Mononuclear cell (primary cell): ENCODE data around the gene CNGA2. TPM values are rescaled to one million over a fixed set of nuclear protein-coding genes. Genes with fewer than 3 reads are reported as not detected.
"Not testable (repeated sequence)": the region's sequence is repeated elsewhere in the genome, so short reads cannot be mapped to it uniquely, and the experiment has no call there.

Source experiments
- H3K27me3 ChIP-seq: 2 replicates; pipeline ENCODE4 v1.6.0; 2011; ENCODE audit warnings: low read length, control low read depth; ENCODE audit not compliant: insufficient read depth
- H3K4me1 ChIP-seq: 2 replicates; pipeline ENCODE4 v1.5.1; 2011; ENCODE audit warnings: mild to moderate bottlenecking, low read length, control low read depth; ENCODE audit not compliant: insufficient read depth
- H3K4me3 ChIP-seq: 2 replicates; pipeline ENCODE4 v1.5.1; 2011; ENCODE audit warnings: mild to moderate bottlenecking, low read length, moderate library complexity
- H3K9me3 ChIP-seq: 2 replicates; pipeline ENCODE4 v1.5.1; 2011; ENCODE audit warnings: low read depth, mild to moderate bottlenecking, control low read depth, low read length
- total RNA-seq: library from RNA; depleted of rRNA; stranded (reverse); fragments of >200 nt; gene quantifications from one replicate; pipeline ENCODE4 v1.2.3, GENCODE V29; 2012

Gene CNGA2
- total RNA-seq: not detected

DNA sequence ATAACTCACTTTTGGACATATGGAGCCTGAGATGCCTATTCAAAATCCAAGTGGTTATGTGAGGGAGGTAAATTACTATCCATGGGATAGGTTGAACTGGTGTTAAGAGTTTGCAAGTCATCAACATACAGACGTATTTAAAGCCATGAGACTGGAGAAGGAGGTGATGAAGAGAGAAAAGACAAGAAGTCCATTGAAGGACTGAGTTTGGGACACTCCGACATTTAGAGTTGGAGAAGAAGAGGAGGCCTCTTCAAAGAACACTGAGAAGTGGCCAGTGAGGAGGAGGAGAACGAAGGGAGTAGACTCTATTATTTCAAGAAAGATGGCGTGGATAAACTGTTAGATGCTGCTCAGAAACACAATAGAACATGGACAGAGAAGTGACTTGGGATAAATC is at the start of gene CNGA2:
TSS of gene CNGA2 (plus strand) at position 301 of the 400 bp plus-strand sequence. CDS start 3,738 bp downstream, outside the sequence.
- Histone ChIP-seq H3K9me3 (no peaks in the 10 kb centered on the region), H3K4me3 (no peak within 1 kb of the TSS), H3K27me3 (no peaks in the 10 kb centered on the region), H3K4me1 (no peaks in the 10 kb centered on the region)

DNA sequence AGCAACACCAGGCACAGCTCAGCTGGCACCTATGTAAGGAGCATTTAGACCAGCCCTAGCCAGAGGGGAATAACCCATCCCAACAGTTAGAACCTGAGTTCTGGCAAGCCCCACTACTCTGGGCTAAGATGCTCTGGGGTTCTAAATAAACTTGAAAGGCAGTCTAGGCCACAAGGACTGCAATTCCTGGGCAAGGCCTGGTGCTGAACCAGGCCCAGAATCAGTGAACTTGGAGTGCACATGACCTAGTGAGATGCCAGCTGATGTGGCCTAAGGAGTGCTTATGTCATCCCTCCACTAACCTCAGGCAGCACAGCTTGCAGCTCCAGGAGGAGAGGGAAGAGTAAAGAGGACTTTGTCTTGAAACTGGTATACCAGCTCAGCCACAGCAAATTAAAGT is 46.9 kb upstream of the CNGA2 start:
- Histone ChIP-seq H3K4me1 (no peaks in the 10 kb centered on the region), H3K27me3 (no peaks in the 10 kb centered on the region), H3K9me3 (no peaks in the 10 kb centered on the region), H3K4me3 (no peak overlapping the region)

GRCh38 chrX:151688695-151689094 is 45.9 kb upstream of the CNGA2 start:
- no peaks in the 10 kb centered on the region for H3K27me3 ChIP-seq
- H3K9me3 ChIP-seq: no peaks in the 10 kb centered on the region
- no peaks in the 10 kb centered on the region for H3K4me1 ChIP-seq
- no peak overlapping the region for H3K4me3 ChIP-seq

- no peaks in the 10 kb centered on the region for H3K27me3 ChIP-seq
- H3K4me3 ChIP-seq: no peak overlapping the region
- no peaks in the 10 kb centered on the region for H3K4me1 ChIP-seq
- H3K9me3 ChIP-seq: no peaks in the 10 kb centered on the region
Measured at GRCh38 chrX:151692825-151693224, 41.7 kb upstream of the CNGA2 start.

- no peak overlapping the region for H3K4me3 ChIP-seq
- no peaks in the 10 kb centered on the region for H3K4me1 ChIP-seq
- no peaks in the 10 kb centered on the region for H3K27me3 ChIP-seq
- H3K9me3 ChIP-seq: no peaks in the 10 kb centered on the region
Measured at GRCh38 chrX:151694121-151694520, 40.4 kb upstream of the CNGA2 start.

DNA sequence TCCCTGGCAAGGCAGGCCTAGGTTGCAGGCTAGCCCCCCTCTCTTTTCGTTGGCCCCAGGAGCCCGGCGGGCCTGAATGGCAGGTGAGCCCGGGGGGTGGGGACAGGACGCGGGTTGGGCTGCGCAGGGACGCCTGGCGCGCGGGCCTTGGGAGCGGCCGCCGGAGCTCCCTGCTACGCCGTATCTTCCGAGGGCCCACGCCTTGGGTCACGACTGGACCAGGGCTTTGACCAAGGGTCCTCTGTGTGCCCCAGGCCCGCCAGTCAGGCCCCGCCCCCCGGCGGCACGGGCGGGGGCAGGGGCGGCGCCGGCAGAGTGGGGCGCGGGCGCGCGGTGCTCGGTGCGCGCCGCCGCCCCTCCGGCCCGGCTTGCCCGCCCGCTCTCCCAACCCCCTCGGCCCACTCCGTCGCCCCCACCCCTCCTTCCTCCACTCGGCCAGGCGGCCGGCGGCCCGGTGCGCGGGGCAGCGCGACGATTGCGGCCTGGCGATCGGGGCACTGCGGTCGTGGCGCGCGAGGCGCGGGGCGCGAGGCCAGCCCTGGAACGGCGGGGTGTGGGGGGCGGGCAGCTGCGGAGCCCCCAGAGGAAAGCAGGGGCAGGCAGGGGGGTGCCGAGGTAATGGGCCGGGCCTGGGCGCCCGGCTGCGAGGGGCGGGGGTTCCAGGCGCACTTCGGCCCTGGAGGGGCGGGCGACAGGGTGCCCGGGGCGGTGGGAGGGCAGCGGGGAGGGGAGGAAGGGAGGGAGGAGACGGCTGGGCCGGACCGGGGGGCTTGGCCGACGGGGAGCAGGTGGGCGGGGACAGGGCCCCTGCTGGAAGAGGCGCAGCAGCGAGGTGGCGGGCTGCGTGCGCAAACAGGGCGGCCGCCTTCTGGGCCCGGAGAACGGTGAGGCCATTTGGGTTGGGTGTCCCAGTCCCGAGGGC is 39.6 kb upstream of the CNGA2 start, which contains the start of gene PRRG3:
TSS of gene PRRG3 (plus strand) at position 798 of the 922 bp plus-strand sequence. CDS start 3,357 bp downstream, outside the sequence.
- Histone ChIP-seq H3K27me3 (no peaks in the 10 kb centered on the region), H3K9me3 (no peaks in the 10 kb centered on the region), H3K4me1 (no peaks in the 10 kb centered on the region), H3K4me3 (no peak within 1 kb of the TSS)

DNA sequence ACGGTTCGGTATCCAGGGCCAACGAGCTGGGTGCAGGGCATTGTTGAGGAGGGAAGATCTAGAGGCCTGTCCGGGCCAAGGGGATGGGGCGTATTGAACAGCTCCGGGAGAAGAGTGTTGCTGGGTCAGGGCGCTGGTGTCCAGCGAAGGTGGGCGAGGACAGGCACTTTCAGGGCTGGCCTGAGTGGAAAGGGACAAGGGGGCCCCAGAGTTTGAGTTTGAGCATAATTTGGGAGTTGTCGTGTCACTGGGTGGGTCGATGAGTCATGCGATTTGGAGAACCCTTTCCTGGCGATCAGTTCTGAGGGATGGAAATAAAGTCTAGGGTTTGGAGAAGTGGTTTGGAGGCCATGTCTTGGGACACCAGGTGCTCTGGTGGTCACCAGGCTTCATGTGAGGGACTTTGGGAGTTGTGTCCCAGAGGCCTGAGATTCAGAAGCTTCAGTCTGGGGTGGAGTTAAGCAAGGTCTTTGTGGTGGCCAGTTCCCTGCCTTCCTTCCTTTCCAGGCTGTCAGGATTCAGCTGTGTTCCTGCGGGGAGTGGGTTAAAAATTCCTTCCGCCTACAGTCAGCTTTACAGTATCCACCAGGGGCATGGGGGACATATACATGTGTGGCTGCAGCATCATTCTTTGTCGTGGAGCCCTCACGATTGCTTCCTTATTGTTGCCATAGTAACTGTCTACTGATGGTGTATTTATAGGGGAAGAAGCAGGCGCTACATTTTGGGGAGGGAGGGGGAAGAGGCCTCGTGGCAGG is 38.8 kb upstream of the CNGA2 start:
- no peaks in the 10 kb centered on the region for H3K27me3 ChIP-seq
- no peak overlapping the region for H3K4me3 ChIP-seq
- no peaks in the 10 kb centered on the region for H3K4me1 ChIP-seq
- no peaks in the 10 kb centered on the region for H3K9me3 ChIP-seq

GRCh38 chrX:151697082-151697481 is 37.5 kb upstream of the CNGA2 start:
- H3K4me1 ChIP-seq, H3K9me3 ChIP-seq, H3K27me3 ChIP-seq, H3K4me3 ChIP-seq: not testable (repeated sequence)

GRCh38 chrX:151697522-151697921 is 37.0 kb upstream of the CNGA2 start:
- no peaks in the 10 kb centered on the region for H3K4me1 ChIP-seq
- H3K27me3 ChIP-seq: no peaks in the 10 kb centered on the region
- H3K9me3 ChIP-seq: no peaks in the 10 kb centered on the region
- no peak overlapping the region for H3K4me3 ChIP-seq

GRCh38 chrX:151698485-151698884 is 36.1 kb upstream of the CNGA2 start:
- Histone ChIP-seq H3K27me3 (no peaks in the 10 kb centered on the region), H3K4me3 (no peak overlapping the region), H3K4me1 (no peaks in the 10 kb centered on the region), H3K9me3 (no peaks in the 10 kb centered on the region)

- Histone ChIP-seq H3K9me3 (no peaks in the 10 kb centered on the region), H3K4me3 (no peak overlapping the region), H3K4me1 (no peaks in the 10 kb centered on the region), H3K27me3 (no peaks in the 10 kb centered on the region)
Measured at GRCh38 chrX:151699746-151700145, 34.8 kb upstream of the CNGA2 start.

- no peak overlapping the region for H3K4me3 ChIP-seq
- H3K4me1 ChIP-seq: no peaks in the 10 kb centered on the region
- H3K27me3 ChIP-seq: no peaks in the 10 kb centered on the region
- no peaks in the 10 kb centered on the region for H3K9me3 ChIP-seq
Measured at GRCh38 chrX:151700581-151700980, 34.0 kb upstream of the CNGA2 start.

DNA sequence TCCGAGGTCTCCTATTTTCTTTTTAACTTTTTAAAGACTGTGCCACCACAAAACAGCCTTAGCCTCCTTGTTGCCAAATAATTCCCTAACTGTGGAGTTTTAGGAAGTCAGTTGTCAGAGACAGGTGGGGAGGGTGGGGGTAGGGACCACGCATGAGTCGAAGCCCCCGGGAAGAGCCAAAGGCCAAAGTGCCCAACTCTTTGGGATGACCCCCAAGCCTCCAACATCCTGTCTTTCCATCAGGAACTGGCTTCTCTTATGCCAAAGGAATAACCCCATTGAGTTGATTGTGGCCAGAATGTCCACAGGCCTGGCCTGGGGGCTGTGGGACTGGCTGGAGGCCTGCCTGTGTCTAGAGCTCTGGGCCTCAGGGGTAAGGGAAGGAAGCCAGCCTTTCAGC is 33.5 kb upstream of the CNGA2 start:
- Histone ChIP-seq H3K4me3 (no peak overlapping the region), H3K27me3 (no peaks in the 10 kb centered on the region), H3K4me1 (no peaks in the 10 kb centered on the region), H3K9me3 (no peaks in the 10 kb centered on the region)

DNA sequence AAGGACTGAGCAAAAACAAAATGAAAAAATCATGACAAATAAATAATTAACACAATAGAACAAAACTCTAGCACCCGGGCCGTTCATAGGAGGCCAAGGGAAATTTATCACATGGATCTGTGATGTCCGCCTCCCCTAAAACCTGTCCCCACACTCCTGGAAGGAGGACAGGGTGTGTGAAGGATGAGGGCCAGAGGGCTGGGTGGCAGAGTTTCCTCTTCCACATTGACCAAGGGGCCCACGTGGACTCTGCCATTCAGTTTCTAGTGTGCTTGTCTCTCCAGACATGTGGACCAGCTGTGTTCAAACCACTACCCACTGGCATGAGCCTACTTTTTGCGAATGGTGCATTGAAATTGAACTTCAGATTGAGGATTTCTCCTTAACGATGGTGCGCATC is 33.0 kb upstream of the CNGA2 start:
- no peaks in the 10 kb centered on the region for H3K27me3 ChIP-seq
- no peak overlapping the region for H3K4me3 ChIP-seq
- H3K9me3 ChIP-seq: no peaks in the 10 kb centered on the region
- H3K4me1 ChIP-seq: no peaks in the 10 kb centered on the region

DNA sequence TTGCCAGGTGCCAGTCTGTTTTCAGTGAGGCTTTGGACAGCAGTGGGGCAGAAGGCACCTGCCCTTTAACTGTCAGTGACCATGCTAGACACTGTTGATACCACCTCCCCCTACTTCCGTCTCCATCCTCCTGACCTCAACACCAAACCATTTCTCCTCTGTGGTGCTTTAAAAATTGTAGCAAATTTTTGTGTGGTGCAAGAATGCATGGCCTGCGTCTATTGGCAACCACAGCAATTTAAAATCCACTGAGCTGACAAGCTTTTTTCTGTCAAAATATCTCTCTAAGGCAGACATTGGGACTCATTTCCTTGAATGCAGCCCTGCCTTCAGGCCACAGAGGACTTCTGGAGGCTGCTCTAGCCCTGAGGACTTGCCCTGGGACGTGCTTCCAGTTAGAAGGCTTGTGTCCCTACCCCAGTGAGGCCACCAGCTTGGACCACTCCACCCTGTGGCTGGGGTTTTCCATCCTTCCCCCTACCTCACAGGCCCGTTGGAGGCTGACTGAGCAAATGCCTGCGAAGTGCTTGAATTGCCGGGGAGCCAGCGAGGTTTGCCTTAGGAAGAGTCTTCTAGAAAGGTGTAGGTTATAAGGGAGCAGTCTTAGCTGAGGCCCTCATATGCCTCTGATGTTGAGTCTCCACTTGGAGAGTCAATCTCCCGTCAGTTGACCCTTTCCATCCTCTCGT is 32.4 kb upstream of the CNGA2 start:
- H3K9me3 ChIP-seq: no peaks in the 10 kb centered on the region
- H3K4me3 ChIP-seq: no peak overlapping the region
- no peaks in the 10 kb centered on the region for H3K4me1 ChIP-seq
- no peaks in the 10 kb centered on the region for H3K27me3 ChIP-seq
